RPMI8226 (cell line): Measurements from ENCODE around the gene IGSF6.

Experiments
- DNase-seq: peaks from one replicate; pipeline ENCODE4 v3.0.0-alpha.2; 2015

IGSF6 gene

GRCh38 chr16:21598701-21599121, 53.7 kb downstream of the IGSF6 start:
- peak; percentile 27 for DNase-seq

GRCh38 chr16:21598206-21598605, 54.2 kb downstream of the IGSF6 start:
- no peak for DNase-seq

- DNase-seq = no peak
Measured at GRCh38 chr16:21597561-21598030, 54.8 kb downstream of the IGSF6 start.

GRCh38 chr16:21593530-21594289, 58.7 kb downstream of the IGSF6 start:
- DNase-seq = peak; percentile 32

GRCh38 chr16:21592191-21592590, 60.2 kb downstream of the IGSF6 start:
- DNase-seq = no peak

GRCh38 chr16:21590796-21591195, 61.6 kb downstream of the IGSF6 start:
- DNase-seq = no peak

GRCh38 chr16:21590287-21590686, 62.1 kb downstream of the IGSF6 start:
- DNase-seq = no peak

GRCh38 chr16:21589551-21589950, 62.9 kb downstream of the IGSF6 start:
- no peak for DNase-seq
